GM12892 (cell line): Measurements from ENCODE around the gene ATP8A2.
A peak's percentile ranks its signal among the peaks of the same experiment; 100 is the strongest.
"Not testable (repeated sequence)": the region's sequence is repeated elsewhere in the genome, so short reads cannot be mapped to it uniquely, and the experiment has no call there.

Experiments
- DNase-seq: peaks from one replicate; pipeline ENCODE4 v3.0.0; 2011; ENCODE audit not compliant: insufficient read length
- FAIRE-seq: peaks from 2 replicates; lab custom pipeline; 2011; peaks lifted over from hg19 to GRCh38; lab: Jason Lieb, UNC
- POLR2A ChIP-seq: IDR thresholded peaks from 2 replicates; pipeline ENCODE4 v1.6.1; 2011; ENCODE audit warnings: low read depth, low read length, control low read depth
- POLR2AphosphoS5 ChIP-seq: IDR thresholded peaks from 2 replicates; pipeline ENCODE4 v1.6.1; 2011; ENCODE audit warnings: low read depth, low read length, control low read depth
- TAF1 ChIP-seq: IDR thresholded peaks from 2 replicates; pipeline ENCODE4 v1.6.1; 2011; ENCODE audit warnings: low read depth, mild to moderate bottlenecking, control low read depth, low read length, borderline replicate concordance

Gene ATP8A2

GRCh38 chr13:26050568-26051230, 678.9 kb downstream of the ATP8A2 start:
- TF ChIP-seq POLR2A: no peak
- TF ChIP-seq TAF1: no peak
- no peak for TF ChIP-seq POLR2AphosphoS5
- no peak for DNase-seq
- FAIRE-seq: no peak

GRCh38 chr13:26051231-26051656, 679.5 kb downstream of the ATP8A2 start:
- DNase-seq (no peak), FAIRE-seq (no peak)
- TF ChIP-seq POLR2AphosphoS5 (no peak), POLR2A (no peak), TAF1 (no peak)

GRCh38 chr13:26051657-26052311, 680.0 kb downstream of the ATP8A2 start, which contains the start of gene SHISA2:
TSS of gene SHISA2 (minus strand) at chr13:26052016. CDS start at chr13:26050975, 1,041 bp downstream.
- no peak for TF ChIP-seq POLR2AphosphoS5
- TF ChIP-seq POLR2A: no peak
- TF ChIP-seq TAF1: no peak
- DNase-seq (peak; percentile 39), FAIRE-seq (no peak)

- TF ChIP-seq POLR2AphosphoS5 (no peak), TAF1 (no peak), POLR2A (no peak)
- no peak for DNase-seq
- FAIRE-seq: no peak
These were observed 680.6 kb downstream of the ATP8A2 start for GRCh38 chr13:26052337-26052736.

- TF ChIP-seq POLR2A: no peak
- TF ChIP-seq POLR2AphosphoS5: no peak
- no peak for TF ChIP-seq TAF1
- FAIRE-seq: no peak
- no peak for DNase-seq
These were observed 681.7 kb downstream of the ATP8A2 start for GRCh38 chr13:26053418-26053980.

- no peak for FAIRE-seq
- DNase-seq: no peak
- TF ChIP-seq TAF1 (no peak), POLR2A (no peak), POLR2AphosphoS5 (no peak)
These were observed 683.1 kb downstream of the ATP8A2 start for GRCh38 chr13:26054896-26055295.

GRCh38 chr13:26058704-26059103, 686.9 kb downstream of the ATP8A2 start:
- no peak for TF ChIP-seq POLR2AphosphoS5
- no peak for TF ChIP-seq POLR2A
- no peak for TF ChIP-seq TAF1
- no peak for DNase-seq
- no peak for FAIRE-seq

- FAIRE-seq: no peak
- no peak for TF ChIP-seq TAF1
- no peak for TF ChIP-seq POLR2A
- TF ChIP-seq POLR2AphosphoS5: no peak
- no peak for DNase-seq
These were observed 688.6 kb downstream of the ATP8A2 start for GRCh38 chr13:26060357-26060756.

GRCh38 chr13:26061256-26061655, 689.5 kb downstream of the ATP8A2 start:
- DNase-seq (no peak), FAIRE-seq (no peak)
- TF ChIP-seq POLR2A (no peak), TAF1 (no peak), POLR2AphosphoS5 (no peak)

GRCh38 chr13:26061947-26062346, 690.2 kb downstream of the ATP8A2 start:
- DNase-seq (no peak), FAIRE-seq (no peak)
- TF ChIP-seq POLR2A (no peak), TAF1 (no peak), POLR2AphosphoS5 (no peak)

GRCh38 chr13:26062853-26063444, 691.2 kb downstream of the ATP8A2 start:
- DNase-seq (no peak), FAIRE-seq (no peak)
- TF ChIP-seq POLR2A (no peak), TAF1 (no peak), POLR2AphosphoS5 (no peak)

- DNase-seq, FAIRE-seq: not testable (repeated sequence)
These were observed 694.7 kb downstream of the ATP8A2 start for GRCh38 chr13:26066492-26066891.
